Posterior cingulate gyrus (tissue), 11 donors: ENCODE results near the gene ERF.
"Not testable (repeated sequence)": the region's sequence is repeated elsewhere in the genome, so short reads cannot be mapped to it uniquely, and the experiment has no call there.

Experiments used
- DNase-seq, 10 donors: peaks; one replicate each; pipeline versions ENCODE4 v3.0.0 to v3.0.0-alpha.2; 2020 to 2021; ENCODE audit warnings: mixed read lengths in 3 of 10
- intact Hi-C: fragments of 100-400 bp; cut with DNase I; formaldehyde crosslinking; loops from one replicate; pipeline ENCODE4 v1.15.1; 2023

ERF gene

DNA sequence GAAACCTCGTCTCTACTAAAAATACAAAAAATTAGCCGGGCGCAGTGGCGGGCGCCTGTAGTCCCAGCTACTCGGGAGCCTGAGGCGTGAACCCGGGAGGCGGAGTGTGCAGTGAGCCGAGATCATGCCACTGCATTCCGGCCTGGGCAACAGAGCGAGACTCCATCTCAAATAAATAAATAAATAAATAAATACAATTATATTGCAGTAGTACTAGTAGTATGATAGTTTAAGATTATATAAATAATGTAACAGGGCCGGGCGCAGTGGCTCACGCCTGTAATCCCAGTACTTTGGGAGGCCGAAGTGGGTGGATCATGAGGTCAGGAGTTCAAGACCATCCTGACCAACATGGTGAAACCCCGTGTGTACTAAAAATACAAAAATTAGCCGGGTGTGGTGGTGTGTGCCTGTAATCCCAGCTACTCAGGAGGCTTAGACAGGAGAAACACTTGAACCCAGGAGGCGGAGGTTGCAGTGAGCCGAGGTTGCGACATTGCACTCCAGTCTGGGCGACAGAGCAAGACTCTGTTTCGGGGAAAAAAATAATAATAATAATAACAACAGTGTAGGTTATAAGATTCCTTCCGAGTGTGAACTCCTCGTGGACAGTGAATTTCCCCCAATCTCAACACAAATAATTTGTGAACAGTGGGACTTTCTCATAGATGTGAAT is 12.1 kb upstream of the ERF start:
- DNase-seq, intact Hi-C loops: not testable (repeated sequence)

GRCh38 chr19:42266105-42266504 is 11.2 kb upstream of the ERF start:
- DNase-seq, intact Hi-C loops: not testable (repeated sequence)

DNA sequence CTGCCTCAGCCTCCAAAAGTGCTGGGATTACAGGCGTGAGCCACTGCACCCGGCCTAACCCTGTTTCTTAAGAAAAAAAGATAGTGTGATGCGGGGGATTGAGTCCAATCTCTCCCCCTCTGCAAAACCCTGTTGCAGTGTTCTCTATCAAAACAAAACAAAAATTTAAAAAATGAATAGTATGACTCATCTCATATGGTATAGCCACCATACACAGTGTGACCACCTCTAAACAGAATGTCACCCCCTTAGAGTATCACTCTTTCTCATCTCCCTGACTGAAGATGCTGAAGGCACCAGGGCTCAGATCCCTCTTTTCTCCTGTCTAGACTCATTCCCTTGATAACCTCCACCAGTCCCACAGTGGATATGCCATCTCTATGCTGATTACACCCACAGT is 6.8 kb upstream of the ERF start:
- intact Hi-C loops: no loop called here
- DNase-seq: no peak

- intact Hi-C loops, DNase-seq: not testable (repeated sequence)
Observed at GRCh38 chr19:42257842-42258241, 2.9 kb upstream of the ERF start.

DNA sequence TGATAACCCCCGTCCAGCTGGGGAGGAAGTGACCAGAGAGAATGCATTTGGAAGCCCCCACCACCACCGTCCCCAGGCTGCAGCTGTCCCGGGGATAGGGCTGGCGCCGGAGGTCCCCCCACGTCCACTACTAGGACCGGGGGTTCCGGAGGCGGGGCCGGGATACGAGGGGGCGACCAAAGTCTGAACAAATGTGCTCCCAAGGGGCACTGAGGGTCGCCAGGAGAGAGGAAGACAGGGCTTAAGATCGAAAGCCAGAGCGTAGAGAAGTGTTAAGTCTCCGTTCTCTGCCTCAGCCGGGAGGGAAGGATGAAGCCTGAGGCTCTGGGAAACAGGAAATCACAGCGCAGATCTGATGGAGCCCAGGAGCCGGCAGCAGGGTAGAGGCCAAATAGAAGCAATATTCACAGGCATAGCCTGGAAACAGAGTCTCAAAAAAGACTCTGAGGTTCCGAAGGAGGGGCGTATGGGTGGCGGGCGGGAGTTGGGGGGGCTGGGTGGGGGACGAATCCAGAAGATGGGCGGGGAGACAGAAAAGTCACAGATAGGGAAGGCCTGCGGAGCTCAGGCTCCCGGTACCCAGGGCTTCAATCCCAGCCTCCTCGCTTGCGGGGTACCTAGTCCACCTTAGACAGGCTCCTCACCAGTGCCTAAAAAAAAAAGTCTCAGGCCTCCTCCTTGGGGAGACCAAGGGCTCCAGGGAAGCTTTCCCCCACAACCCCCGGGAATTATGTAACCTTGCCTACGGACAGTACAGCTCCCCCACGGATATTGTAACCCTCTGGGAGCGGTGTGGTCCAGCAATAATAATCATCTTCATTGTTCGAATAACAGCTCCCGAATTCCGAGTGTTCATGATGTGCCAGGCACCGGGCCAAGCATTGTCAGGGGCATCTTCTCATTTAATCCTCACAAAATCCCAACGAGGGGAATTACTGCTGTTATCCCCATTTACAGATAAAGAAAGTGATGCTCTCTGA is 1.1 kb upstream of the ERF start:
- DNase-seq: peak in 8 of 10 donors; percentile 50 to 92 (median 67)
- intact Hi-C loops: loop anchor here (2.0 kb wide), 1 partner anchor 25 kb away; no protein-coding TSS in a partner anchor

GRCh38 chr19:42254089-42254849 is 659 bp downstream of the ERF start:
- DNase-seq: peak; percentile 65 to 96 (median 79)
- intact Hi-C loops: loop anchor here (2.0 kb wide), 1 partner anchor 27 kb away; no protein-coding TSS in a partner anchor

DNA sequence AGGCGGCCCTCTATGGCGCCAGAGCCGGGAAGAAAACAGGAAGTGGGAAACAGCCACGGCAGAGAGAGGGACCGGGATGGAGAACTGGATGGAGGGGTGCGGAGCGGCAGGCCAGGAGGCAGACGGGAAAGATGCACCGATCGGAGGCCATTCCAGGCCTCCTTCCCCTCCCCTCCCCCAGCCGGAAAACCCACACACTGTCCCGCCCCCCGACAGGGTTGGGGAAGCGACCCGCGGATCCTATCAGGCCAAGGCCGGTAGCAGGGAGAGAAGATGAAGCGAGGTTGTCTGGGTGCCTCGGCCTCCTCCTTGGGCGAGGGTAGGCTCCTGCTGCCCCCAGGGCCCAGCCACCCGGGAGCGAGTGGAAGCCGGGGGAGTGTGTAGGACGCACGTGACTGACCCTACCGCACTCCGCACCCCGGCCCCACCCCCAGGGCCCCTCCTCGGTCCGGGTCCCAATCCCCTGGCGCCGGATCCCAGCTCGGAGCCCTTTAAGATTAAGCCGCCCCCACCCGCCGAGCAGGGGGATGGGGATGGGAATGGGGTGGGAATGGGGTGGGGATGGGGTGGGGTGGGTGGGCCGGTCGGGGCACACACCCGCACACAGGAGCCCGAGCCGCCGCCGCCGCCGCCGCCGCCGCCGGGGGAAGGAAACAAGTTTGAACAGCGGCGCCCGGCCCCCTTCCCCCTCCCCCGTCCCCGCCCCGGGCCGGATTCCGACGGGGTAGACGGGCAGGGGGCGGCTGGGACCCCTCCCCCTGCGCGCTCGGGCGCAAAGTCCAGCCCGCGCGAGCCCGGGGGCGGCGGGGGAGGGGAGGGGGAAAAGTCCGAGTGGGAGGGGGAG is 1.5 kb downstream of the ERF start:
- DNase-seq: peak in 6 of 10 donors; percentile 40 to 90 (median 53)
- intact Hi-C loops: loop anchor here (2.0 kb wide), 1 partner anchor 27 kb away; no protein-coding TSS in a partner anchor

DNA sequence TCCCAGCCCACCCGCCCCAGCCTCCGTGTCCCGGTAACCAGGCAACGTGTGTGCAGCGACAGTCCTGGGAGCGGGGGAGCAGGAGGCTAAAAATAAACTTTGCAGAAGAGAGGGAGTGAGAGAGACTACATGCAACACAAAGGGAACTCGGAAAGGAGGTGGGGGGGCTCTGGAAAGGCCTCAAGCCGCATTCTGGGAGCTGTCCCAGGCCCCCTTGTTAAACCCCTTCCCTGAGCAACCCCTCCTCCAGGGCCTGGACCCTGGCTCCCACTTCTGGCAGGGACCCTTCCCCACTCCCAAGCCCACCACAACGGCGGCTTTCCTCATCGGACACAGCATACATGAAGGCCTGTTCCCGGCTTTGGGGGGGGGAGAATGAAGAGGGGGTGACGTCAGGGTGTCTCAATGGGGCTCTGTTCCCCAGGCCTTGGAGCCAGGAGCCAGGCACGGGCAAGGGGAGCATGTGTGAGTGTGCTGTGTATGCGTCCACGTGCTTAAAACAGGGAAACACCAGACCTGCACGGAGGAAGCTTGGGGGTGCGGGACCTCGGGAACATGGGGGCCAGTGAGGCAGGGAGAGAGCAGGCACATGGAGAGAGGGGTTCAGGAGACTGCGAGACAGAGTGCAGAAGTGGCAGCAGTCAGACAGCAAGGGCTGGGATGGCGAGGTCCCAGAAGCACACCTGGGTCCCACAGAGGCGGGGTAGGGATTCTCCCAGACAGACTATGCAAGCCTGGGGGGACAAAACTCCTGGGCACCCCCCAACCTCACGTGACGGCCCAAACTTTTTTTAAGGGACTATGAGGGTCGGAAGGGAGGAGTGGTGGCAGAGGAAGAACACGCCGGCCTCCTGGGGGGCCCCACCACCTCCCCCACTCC is 2.3 kb downstream of the ERF start:
- DNase-seq: peak; percentile 68 to 97 (median 82)
- intact Hi-C loops: no loop called here

GRCh38 chr19:42251572-42252358 is 3.2 kb downstream of the ERF start:
- DNase-seq: no peak
- intact Hi-C loops: no loop called here

DNA sequence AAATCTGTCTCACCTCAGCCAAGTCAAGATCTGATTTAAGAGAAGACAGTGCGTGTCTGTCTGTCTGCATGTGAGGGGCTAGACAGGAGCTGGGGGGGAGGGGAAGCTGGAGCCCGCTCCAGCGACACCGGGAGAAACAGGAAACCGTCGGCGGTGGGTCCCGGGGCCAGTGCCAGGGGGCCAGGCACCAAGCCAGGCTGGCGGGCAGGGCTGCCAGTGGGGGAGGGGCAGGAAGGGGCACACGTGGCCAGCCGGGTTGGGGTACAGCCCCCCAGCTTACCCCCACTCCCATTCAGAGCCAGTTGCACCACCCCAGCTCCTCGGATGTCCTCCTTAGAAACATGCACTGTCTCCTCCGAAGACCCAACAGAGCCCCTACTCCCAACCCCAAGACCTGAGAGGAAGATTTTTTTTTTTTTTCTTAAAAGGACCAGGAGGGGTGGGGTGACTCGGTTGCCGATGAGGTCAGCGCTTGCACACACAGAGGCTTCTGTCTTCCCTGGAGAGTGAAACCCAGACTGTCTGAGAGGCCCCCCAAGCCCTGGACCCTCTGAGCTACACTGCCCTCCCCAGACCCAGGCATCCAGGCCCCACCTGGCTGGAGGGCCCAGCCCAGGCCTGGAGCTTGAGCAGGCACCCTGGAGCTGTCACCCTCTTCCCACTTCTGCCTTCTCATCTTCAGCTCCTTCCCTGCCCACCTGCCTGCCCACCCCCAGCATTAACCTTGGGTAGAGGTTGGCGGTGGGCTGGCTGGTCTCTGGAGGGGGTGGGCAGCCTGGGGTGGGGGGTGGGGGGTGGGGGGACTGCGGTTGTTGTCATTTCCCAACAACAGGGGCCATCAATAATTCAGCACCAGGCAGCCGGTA is 4.0 kb downstream of the ERF start:
- intact Hi-C loops: no loop called here
- peak in 4 of 10 donors; percentile 36 to 89 (median 58) for DNase-seq

DNA sequence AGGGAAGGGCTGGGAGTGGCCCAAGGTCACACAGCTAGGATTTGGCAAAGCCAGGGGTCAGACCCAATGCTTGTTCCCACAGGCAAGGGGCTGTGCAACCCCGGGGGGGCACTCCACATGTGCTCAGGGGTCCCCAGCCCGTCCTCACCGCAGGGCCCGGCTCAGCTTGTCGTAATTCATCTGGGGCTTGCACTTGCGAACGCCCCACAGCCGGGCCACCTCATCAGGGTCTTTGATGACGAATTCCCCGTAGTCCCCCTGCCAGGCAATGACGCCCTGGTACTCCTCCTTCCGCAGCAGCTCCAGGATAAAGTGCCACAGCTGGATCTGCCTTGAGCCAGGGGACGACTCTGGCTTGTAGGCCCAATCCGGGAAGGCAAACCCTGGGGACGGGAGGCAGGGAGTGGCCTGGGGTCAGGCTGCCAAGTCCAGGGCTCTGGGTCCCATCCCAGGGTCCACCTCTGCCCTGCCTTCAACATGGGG is 4.7 kb downstream of the ERF start:
- intact Hi-C loops: no loop called here
- no peak for DNase-seq

GRCh38 chr19:42249769-42250168 is 5.2 kb downstream of the ERF start:
- DNase-seq: no peak
- intact Hi-C loops: loop anchor here (5.0 to 10.0 kb wide), 2 partner anchors 48 to 75 kb away; partner anchors contain the start of gene MEGF8

GRCh38 chr19:42249149-42249750 is 5.7 kb downstream of the ERF start:
- peak in 1 of 10 donors; percentile 68 for DNase-seq
- intact Hi-C loops: loop anchor here (5.0 to 10.0 kb wide), 2 partner anchors 48 to 76 kb away; partner anchors contain the start of gene MEGF8

- DNase-seq: peak in 2 of 10 donors; percentile 89 to 91
- intact Hi-C loops: loop anchor here (5.0 to 10.0 kb wide), 2 partner anchors 49 to 76 kb away; partner anchors contain the start of gene MEGF8
Observed at GRCh38 chr19:42248270-42249148, 6.4 kb downstream of the ERF start.
